Amniotic stem cell (primary cell): Measurements from ENCODE around the gene CTBP2.
"Not testable (repeated sequence)": the region's sequence is repeated elsewhere in the genome, so short reads cannot be mapped to it uniquely, and the experiment has no call there.

Experiments
- DNase-seq: peaks from one replicate; lab custom pipeline; 2025; lab: John Stamatoyannopoulos, UW

CTBP2 gene

GRCh38 chr10:125158601-125159485 is 1.5 kb downstream of the CTBP2 start:
- DNase-seq = no peak

- no peak for DNase-seq
These were observed 2.1 kb downstream of the CTBP2 start for GRCh38 chr10:125158275-125158600.

GRCh38 chr10:125157505-125157904 is 2.9 kb downstream of the CTBP2 start:
- DNase-seq = no peak

DNA sequence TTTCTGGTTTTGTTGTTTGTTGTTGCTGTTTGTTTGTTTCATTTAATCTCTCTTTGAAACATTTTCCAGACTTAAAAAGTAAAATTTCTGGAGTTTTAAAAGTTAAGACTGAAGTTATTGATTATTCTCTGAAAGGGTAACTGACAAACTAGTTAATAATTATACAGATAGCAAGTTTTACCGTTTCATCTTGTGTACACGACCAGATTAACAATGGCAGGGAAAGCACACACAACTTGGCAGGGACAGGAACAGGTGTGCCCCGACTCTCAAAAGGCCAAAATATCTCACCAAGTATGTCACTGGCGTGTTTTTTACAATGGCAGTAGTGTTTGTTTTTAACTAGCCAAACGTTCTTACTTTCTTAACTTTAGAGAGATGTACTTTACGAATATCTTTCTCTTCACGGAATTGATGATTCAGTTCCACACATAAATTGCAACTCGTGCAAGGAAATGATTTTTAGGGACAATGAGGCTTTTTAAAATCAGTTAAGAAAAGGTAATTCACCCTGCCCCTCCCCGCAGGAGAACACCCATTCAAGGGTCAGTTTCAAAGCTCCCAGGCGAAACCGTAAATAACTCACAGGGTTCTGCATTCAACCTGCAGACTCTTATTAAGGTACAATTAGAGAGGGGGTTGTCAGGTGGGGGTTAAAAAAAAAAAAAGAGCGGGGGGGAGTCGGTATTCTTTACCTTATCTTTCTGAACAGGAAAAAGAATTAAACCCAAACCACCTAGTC is 3.5 kb downstream of the CTBP2 start:
- DNase-seq = no peak

DNA sequence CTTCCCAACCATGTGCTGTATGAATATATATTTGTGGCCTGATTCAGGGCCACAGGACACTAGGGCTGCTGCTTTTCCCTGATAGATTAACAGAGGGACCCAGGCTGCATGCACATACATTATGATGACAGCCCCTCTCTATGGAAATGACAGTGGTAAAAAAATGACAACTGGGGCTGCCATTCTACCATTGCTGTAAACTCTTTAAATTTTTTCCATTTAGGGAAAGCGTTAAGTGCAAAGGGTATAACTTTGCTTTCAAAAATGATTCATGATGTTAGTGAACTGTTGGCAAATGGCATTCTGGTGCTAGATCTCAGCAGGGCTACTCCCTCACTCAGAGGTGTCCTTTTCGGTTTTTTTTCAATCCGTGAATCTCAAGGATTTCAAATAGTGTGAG is 4.2 kb downstream of the CTBP2 start:
- DNase-seq = no peak

DNA sequence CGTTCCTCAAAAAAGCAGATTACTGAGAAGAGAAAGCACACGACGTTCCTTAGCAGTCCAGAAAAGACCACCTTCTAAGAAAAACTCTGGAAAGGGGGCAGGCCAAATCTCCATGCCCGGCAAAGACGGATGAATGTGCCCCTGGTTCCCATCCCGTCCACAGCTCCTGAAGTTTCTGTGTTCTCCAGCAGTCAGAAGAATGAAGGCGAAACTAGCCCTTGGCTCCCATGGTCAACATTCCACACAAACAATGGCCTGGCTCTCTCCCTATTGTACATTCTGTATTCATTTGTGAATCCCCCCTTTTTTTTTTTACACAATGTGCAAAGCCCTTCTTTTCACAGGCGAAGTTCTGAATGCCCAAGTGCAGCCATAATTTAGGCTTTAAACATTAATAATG is 5.3 kb downstream of the CTBP2 start:
- no peak for DNase-seq

DNA sequence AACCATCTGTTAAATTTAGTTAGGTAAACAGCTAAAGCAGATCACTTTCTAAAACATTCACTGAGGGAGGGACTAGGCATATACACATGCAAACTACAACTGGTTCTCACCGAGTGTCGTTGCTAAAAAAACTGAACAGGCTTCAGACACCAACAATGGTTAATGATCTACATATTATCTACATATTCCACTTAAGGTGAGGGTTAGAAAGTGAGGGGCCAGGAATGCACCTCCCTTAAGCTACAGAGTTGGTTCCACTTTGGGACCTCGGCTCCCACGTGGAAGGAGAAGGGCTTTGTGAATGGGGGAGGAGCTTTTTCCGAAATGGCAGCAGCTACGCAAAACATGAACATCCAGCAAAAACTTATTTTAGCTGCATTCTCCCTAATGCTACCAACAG is 5.8 kb downstream of the CTBP2 start:
- DNase-seq = no peak

- no peak for DNase-seq
These were observed 6.5 kb downstream of the CTBP2 start for GRCh38 chr10:125153703-125154490.

GRCh38 chr10:125152450-125153368 is 7.7 kb downstream of the CTBP2 start:
- no peak for DNase-seq

GRCh38 chr10:125151553-125152449 is 8.6 kb downstream of the CTBP2 start:
- no peak for DNase-seq

- DNase-seq = no peak
These were observed 9.2 kb downstream of the CTBP2 start for GRCh38 chr10:125151170-125151552.

DNA sequence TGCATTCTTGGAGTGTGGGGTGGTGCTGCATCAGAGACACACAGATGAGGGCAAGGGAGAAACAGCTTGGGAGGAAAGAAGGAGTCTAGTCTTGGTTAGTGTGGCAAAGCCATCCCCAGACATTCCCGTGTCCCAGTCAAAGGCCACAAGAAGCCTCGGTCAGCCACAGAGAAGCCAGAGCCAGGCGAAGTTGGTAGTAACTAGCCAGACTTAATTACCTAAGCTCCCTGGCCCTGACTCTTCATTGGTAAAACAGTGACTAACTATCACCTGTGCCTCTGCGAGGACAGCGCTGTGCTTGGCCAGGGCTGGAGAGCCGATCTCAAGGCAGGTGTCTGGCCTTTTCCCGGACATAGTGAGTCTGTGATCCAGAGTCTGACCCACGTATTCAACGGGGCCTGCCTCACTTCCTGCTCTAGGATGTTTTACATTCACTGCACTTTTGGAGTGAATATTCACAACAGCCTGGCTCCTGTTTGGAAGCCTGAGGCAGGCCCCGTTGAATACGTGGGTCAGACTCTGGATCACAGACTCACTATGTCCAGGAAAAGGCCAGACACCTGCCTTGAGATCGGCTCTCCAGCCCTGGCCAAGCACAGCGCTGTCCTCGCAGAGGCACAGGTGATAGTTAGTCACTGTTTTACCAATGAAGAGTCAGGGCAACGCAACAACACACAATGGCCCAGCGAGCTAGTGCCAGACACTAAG is 9.8 kb downstream of the CTBP2 start:
- not testable (repeated sequence) for DNase-seq

DNA sequence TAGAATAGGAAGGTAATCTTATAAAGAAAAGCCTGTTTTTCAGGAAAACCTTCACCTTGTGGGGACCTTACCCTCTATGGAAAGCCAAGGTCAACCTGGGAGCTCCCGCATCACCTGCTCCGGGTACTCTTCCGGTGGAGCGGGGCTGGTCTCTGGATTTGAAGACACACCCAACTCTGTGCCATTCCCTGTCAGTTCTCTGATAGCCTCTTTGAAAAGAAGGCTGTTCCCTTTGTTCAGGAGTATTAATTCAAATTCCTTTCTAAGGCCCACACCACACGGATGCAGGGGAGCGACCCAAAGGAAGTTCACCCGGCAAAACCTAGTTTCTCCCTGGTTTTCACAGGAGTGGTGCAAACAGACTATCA is 10.7 kb downstream of the CTBP2 start:
- no peak for DNase-seq

DNA sequence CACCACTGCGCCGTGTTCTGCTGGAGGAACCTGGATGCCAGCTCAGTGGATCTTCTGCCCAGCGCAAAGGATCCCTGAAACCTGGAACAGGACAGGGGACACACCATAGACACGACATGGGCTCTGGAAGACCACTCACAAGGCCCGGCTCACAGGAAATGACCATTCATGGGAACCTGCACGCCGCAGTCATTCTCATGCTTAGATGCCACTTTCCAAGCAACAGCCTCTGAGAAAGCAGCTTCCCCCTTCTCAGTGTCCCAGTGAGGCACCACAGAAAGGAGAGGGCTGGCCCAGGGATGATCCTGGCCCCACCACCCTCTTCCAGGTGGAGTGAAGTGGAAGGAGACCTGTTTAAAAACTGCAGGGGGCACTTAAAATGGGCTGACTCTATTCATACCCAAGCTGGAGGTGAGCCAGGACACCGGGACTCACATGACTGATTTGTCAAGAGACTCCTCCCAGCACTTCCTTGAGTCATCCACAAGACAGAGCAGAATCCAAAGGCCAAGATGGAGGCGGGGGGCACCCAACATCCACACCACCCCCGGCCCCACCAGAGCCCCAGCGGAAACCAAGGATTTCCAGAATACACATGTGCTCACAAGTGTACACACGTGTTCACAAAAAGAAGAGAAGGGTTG is 11.2 kb downstream of the CTBP2 start:
- no peak for DNase-seq

- DNase-seq = no peak
These were observed 11.8 kb downstream of the CTBP2 start for GRCh38 chr10:125148528-125148927.

- no peak for DNase-seq
These were observed 12.4 kb downstream of the CTBP2 start for GRCh38 chr10:125147971-125148439.

GRCh38 chr10:125146791-125147579 is 13.4 kb downstream of the CTBP2 start:
- DNase-seq = no peak

DNA sequence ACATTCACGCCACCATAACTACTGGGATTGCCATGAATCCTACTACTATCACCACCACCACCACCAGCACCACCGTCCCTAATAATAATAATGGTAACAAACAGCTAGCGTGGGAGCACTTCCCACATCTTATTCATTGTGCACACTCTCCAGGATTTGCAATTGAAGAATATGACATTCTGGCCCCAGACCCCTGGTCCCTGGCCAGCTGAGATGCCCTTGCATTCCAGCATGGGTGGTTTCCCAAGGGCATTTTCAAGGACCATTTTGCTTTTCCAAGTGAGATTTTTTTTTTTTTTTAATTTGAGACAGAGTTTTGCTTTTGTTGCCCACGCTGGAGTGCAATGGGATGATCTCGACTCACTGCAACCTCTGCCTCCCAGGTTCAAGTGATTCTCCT is 14.7 kb downstream of the CTBP2 start:
- DNase-seq = no peak
